Stimulated activated CD8-positive, alpha-beta memory T cell treated with anti-CD3 and anti-CD28 coated beads, Interleukin-12 subunit alpha, Interleukin-12 subunit beta, amount 100 ng/mL, for 24 hours (primary cell): ENCODE measurements around the gene ZNF670.
"Not testable (repeated sequence)": the region's sequence is repeated elsewhere in the genome, so short reads cannot be mapped to it uniquely, and the experiment has no call there.

Source experiments
- DNase-seq: peaks from one replicate; pipeline ENCODE4 v3.0.0-alpha.2; 2020; ENCODE audit errors: extremely low read depth

Gene ZNF670

DNA sequence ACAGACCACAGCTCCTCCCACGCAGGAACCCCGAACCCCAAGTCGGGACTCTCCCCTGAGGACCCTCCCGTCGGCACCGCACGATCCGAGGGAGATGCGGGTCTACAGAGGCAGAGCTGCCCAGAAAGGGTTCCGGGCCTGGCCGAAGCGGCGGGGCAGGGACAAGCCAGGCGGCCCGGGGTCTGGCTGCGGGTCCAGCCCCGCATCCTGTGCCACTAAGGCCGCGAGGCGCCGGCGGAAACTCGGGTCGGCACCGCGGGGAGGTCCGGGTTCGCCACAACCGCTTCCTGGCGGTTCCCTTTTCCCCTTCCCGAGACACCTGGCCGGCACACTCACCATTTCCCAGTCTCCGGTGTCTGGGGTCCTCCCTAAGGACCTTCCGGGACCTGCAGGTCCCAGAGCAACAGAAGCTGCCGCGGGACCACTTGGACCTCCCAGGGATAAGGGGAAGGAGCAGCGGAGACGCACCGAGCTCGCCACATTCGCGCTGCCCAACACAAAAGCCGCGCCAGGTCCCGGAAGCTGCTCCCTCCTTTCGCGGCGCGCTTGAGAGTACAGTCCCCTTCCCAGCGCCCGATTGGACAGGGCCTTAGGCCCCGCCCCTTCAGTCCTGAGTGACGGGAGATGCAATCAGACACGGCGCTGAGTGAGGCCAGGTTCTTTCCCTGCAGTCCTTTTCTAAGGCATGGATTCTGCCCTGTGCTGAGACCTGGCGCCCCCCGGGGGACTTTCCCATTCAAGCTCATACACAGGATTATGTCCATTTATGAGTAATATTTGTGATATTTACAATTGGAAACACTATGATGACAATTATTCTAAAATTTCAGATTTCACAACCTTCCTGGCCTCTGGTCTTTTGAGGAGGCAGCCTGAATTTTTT, at the start of gene ZNF670:
Gene ZNF670, minus strand, starts transcription at position 554 of the 883 bp plus-strand sequence. Its CDS starts 215 bp downstream, at position 339.
- peak; percentile 81 for DNase-seq

- DNase-seq, result not testable (repeated sequence)
These were observed 49.1 kb upstream of the ZNF670 start for GRCh38 chr1:247127519-247128282.

DNA sequence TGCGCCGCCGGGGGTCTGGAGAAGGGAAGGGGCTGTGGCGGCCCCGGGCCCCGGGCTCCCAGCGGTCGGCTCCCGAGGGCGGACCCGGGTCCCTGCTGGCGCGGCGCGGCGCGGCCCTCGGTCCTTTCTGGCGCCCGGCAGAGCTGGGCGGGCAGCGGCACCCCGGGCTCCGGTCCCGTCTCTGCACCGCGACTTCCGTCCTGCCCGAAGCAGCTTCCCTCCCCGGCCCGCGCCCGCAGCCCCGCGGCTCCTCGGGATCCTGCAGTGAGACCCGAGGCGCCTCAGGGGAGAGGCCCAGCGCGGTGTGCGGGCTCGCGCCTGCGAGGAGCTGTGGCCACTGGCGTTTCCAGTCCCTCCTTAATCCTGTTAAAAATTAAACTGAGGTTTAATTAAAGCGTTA, 48.0 kb upstream of the ZNF670 start:
- DNase-seq, result not testable (repeated sequence)

DNA sequence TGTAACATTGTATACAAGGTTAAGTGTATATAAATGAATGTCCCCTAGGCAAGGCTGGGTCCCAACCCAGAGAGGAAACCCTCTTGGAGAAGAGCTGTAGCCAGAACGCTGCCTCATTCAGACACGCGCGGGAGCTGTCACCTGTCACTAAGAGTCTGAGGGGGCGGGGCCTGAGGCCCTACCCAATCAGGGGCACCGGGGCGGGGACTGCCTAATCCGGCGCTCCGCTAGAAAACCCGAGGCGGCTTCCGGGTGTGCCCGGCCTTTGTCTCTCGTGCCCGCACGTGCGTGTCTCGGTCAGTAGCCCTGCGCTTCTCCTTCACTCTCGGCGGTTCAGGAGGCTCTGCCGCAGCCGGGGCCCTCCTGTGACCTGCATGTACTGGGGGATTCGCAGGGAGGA, 47.6 kb upstream of the ZNF670 start:
- not testable (repeated sequence) for DNase-seq

DNA sequence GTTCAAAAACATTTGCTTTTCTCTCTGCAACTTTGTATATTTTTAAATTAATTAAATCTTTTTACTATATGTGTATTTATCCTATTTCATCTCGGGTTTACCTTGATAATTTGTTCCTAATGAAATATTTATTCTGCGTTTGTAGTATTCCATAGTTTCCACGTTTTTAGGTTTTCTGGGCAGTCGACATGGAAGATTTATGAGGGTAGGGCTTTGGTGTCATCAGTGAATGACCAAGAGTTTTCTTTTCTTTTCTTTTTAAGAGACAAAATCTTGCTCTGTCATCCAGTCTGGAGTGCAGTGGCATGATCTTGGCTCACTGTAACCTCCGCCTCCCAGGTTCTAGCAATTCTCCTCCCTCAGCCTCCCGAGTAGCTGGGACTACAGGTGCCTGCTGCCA, 42.8 kb upstream of the ZNF670 start:
- no peak for DNase-seq

- DNase-seq, result not testable (repeated sequence)
These were observed 41.7 kb upstream of the ZNF670 start for GRCh38 chr1:247120408-247120668.

GRCh38 chr1:247119600-247120407, 41.2 kb upstream of the ZNF670 start:
- DNase-seq, result no peak

GRCh38 chr1:247118946-247119446, 40.4 kb upstream of the ZNF670 start:
- DNase-seq, result no peak

GRCh38 chr1:247115545-247115944, 36.9 kb upstream of the ZNF670 start:
- no peak for DNase-seq

GRCh38 chr1:247115141-247115510, 36.5 kb upstream of the ZNF670 start:
- no peak for DNase-seq

DNA sequence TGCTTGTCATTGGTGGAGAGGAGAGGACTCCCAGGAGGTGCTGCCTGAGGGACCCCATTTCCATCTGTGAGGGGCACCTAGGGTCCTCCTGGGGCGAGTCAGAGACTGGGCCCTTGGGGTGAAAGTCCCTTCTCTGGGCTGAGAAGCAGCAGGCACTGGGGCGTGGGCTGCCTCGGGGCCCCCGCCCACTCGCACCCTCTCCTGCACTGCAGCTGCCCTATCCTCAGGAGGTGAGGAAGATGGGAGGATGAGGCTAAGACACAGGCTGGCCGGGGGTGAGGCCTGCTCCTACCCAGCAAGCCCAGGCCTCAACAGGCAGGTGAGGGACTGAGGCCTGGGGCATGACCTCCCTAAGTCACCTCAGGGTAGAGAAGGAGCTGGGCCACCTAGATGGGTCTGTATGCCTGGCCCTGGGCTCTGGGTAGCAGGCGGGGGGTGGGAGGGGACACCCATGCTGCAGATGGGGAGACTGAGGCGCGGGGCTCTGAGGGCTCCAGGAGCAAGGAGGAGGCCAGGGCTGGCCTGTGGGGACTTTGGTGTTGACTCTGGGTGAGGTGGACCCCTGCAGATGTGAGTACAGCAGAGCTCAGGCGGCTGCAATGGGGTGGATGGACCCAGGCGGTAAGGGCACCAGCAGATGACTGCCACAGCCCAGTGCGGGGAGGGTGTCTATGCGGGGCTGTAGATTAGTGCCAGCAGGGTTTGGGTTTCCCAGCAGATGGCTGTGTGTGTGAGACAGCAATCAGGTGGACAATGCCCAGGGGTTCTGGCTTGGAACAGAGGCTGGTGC, 35.9 kb upstream of the ZNF670 start:
- no peak for DNase-seq

DNA sequence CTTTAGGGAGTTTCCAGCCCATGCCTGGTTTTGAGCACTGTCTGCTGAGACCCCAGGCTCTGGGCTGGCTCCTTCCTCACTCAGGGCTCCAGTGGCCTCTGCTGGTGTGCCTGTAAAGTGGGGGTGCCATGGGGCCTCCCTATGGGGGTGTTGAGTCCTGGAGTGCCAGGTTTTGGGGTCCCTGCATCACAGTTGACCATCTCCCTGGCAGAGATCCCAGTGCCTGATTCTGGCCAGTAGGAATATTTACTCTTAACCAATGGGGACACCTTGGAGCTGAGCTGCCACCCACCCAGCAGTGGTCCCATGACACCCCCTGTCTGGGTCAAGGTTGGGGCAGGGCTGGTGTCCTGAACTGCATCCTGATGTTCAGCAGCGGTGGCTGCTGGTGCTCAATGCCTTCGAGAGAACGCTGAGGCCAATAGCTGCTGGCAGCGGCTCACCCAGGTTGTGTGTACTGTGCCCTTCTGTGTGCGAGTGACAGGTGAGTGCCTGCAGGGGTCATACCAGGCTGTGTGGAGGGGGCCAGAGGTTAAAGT, 35.2 kb upstream of the ZNF670 start:
- DNase-seq, result no peak

GRCh38 chr1:247113094-247113497, 34.5 kb upstream of the ZNF670 start:
- no peak for DNase-seq

DNA sequence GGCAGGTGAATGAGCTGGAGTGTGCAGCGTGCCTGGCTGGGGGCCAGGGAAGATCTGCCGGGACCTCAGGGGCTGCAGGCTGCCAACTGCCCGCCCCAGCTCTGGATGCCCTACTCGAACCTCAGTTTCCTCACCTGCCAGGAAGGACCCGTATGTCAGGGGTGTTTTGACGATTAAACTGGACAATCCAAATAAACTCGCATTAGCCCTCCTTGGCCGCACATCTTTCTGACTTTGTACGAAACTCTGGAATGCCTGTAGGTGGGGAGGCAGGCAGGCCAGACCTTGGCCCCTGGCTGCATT, 33.8 kb upstream of the ZNF670 start:
- DNase-seq, result no peak

DNA sequence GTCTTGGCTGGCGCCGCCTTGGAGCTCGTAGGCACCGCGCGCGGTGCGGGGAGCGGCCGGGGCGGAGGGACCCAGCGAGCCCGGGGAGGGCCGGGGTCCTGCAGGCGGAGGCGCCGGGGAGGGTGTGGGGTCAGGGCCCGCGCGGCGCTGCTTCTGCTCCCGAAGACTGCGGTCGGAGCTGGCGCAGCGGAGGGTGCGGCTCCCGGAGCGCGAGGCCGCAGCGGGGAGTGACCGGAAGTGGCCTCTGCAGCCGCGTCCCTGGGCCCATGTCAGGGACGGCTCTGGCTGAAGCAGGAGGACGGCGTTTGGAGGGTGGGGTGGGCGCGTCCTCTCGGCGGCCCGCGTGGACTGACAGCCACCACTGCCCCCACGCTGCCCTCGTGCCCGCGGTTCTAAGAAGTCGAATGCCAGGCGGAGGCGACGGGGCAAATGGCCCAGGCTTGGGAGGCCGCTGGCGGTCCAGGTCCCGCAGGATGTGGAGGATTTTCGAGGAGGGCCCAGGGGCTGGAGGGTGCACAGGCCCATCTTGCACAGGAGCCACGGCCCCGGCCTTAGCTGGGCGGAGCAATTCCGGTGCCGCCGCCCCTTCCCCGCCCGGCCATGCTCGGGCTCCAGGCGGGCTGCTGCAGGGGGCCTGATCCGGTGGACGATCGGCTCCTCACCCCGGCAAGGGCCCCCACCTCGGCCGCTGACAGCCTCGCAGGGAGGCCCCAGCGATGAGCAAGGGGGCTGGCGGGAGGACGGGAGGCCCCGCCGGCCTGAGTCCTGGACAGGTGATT, 33.3 kb upstream of the ZNF670 start:
- DNase-seq, result no peak

- no peak for DNase-seq
These were observed 32.7 kb upstream of the ZNF670 start for GRCh38 chr1:247111259-247111699.

GRCh38 chr1:247110627-247111258, 32.1 kb upstream of the ZNF670 start:
- no peak for DNase-seq

- no peak for DNase-seq
These were observed 29.1 kb upstream of the ZNF670 start for GRCh38 chr1:247107694-247108093.

DNA sequence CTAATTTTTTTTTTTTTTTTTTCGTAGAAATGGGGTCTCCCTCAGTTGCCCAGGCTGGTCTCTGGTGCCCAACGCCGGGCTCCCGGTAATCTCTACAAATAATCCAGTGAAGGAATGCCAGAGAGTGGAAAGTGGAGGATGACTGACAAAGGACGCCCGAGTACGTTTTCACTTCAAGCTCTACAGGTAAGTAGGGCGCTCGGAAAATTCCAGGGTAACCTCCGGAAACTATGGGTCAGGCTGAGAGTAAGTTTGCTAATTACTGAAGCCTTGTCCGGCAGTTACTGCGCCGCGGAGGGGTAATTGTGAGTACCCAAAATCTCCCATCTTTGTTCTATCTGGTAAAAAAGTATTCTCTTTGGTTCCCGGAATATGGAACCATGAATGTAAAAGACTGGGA, 27.4 kb upstream of the ZNF670 start:
- no peak for DNase-seq

GRCh38 chr1:247104965-247105364, 26.4 kb upstream of the ZNF670 start:
- no peak for DNase-seq
